ENCODE measurements around the gene RASGRF2.

- no peak for TF ChIP-seq CBFB (CRISPR knock-in tag; IDR thresholded peaks at IDR 0.05)
- TF ChIP-seq NCOA1 (IDR thresholded peaks at IDR 0.05; ENCODE audit: low read depth), result no peak
- TF ChIP-seq HNRNPL (IDR thresholded peaks at IDR 0.05; ENCODE audit: low read depth, low read length), result no peak
- TF ChIP-seq CTCF (IDR thresholded peaks at IDR 0.05 in 2 of 3, conservative IDR thresholded peaks at IDR 0.05 in 1 of 3; ENCODE audit: insufficient read depth in 2 of 3, low read depth in 1 of 3, low read length in 3 of 3), result no peak
- no peak for TF ChIP-seq CEBPZ (IDR thresholded peaks at IDR 0.05; ENCODE audit: borderline replicate concordance, low read depth, low read length)
- no peak for TF ChIP-seq FOXK2 (conservative IDR thresholded peaks at IDR 0.05 in 1 of 2, IDR thresholded peaks at IDR 0.05 in 1 of 2; ENCODE audit: low read depth in 2 of 2)
- TF ChIP-seq ZNF561 (CRISPR knock-in tag; conservative IDR thresholded peaks at IDR 0.05), result no peak
- TF ChIP-seq JUNB (CRISPR knock-in tag; conservative IDR thresholded peaks at IDR 0.05), result no peak
- TF ChIP-seq PKNOX1 (IDR thresholded peaks at IDR 0.05), result no peak
- no peak for TF ChIP-seq NFE2L1 (tag; IDR thresholded peaks at IDR 0.05; ENCODE audit: borderline replicate concordance, low read depth)
- no peak for TF ChIP-seq ELF4 (CRISPR knock-in tag; IDR thresholded peaks at IDR 0.05)
Measured at GRCh38 chr5:81204205-81204604, 244.0 kb downstream of the RASGRF2 start.

Measured in K562 (cell line).